HepG2 (cell line): Measurements from ENCODE around the gene TMCO4. TPM values are rescaled to one million over a fixed set of nuclear protein-coding genes. Genes with fewer than 3 reads are reported as not detected.

Experiments used
- ATAC-seq: fragments of 200-7000 bp; cut with Tn5 transposase; 3 replicates; pipeline ENCODE4 v1.9.1; 2020; ENCODE audit warnings: mild to moderate bottlenecking, moderate library complexity
- BruUV-seq: library from RNA; stranded (reverse); fragments of 400-500 nt; replicated peaks from 2 replicates; lab custom pipeline; 2021; lab: Mats Ljungman, UMichigan
- CTCF ChIA-PET: fragments of 300-600 bp; formaldehyde crosslinking; extraction: SDS; loops from one replicate; lab custom pipeline; 2021; ENCODE audit warnings: low total read pairs, inconsistent platforms, low intra/inter-chr PET ratio; lab: Yijun Ruan, JAX
- POLR2A ChIA-PET: fragments of 350-600 bp; sonication (Branson Sonifier 250); formaldehyde crosslinking; loops from one replicate; lab custom pipeline; 2020; ENCODE audit warnings: antibody characterized with exemption, inconsistent platforms; lab: Yijun Ruan, JAX
- DNase-seq: peaks from one replicate; pipeline ENCODE4 v3.0.0-alpha.2; 2015; ENCODE audit warnings: low spot score
- FAIRE-seq: peaks from 3 replicates; lab custom pipeline; 2011; peaks lifted over from hg19 to GRCh38; lab: Jason Lieb, UNC
- H2AFZ ChIP-seq: one replicate; pipeline ENCODE4 v1.6.1; 2011; ENCODE audit warnings: low read length, inconsistent platforms
- H3K27ac ChIP-seq: fragments of 300-600 bp; 3 replicates; pipeline ENCODE4 v1.8.0; 2011; ENCODE audit warnings: mixed run types, mild to moderate bottlenecking, mixed read lengths, low read length, inconsistent platforms; ENCODE audit not compliant: insufficient read depth; ENCODE audit errors: extremely low read length
- H3K27me3 ChIP-seq, 2 experiments: fragments of 200-600 bp in 1 of 2; 2 replicates in 1 of 2; 3 replicates in 1 of 2; pipeline versions ENCODE4 v1.6.0 to v1.8.0; 2011; ENCODE audit warnings: low read length in 2 of 2, mild to moderate bottlenecking in 2 of 2, moderate library complexity in 2 of 2, inconsistent platforms in 1 of 2; ENCODE audit not compliant: insufficient read depth in 2 of 2, control insufficient read depth in 1 of 2
- H3K36me3 ChIP-seq, 2 experiments: fragments of 200-600 bp in 1 of 2; replicated peaks in 1 of 2; 2 replicates in 1 of 2; 3 replicates in 1 of 2; pipeline versions ENCODE4 v1.5.1 to v1.8.0; 2011; ENCODE audit warnings: low read length in 2 of 2, inconsistent platforms in 1 of 2; ENCODE audit not compliant: insufficient read depth in 2 of 2, control insufficient read depth in 1 of 2
- H3K4me1 ChIP-seq: 2 replicates; pipeline ENCODE4 v1.5.1; 2012; ENCODE audit warnings: low read length, inconsistent platforms; ENCODE audit not compliant: insufficient read depth
- H3K4me2 ChIP-seq: 2 replicates; pipeline ENCODE4 v1.6.0; 2011; ENCODE audit warnings: low read depth, low read length, inconsistent platforms
- H3K4me3 ChIP-seq, 3 experiments: fragments of 200-600 bp in 1 of 3; sonication (generic), shearing (Covaris generic) in 1 of 3; replicated peaks in 1 of 3; 2 replicates each; pipeline ENCODE4 v1.5.1; 2011 to 2016; ENCODE audit warnings: low read length in 3 of 3, inconsistent platforms in 2 of 3, low read depth in 2 of 3, mild to moderate bottlenecking in 2 of 3, control low read depth in 1 of 3, mixed read lengths in 1 of 3; ENCODE audit not compliant: insufficient read depth in 1 of 3
- H3K79me2 ChIP-seq: one replicate; pipeline ENCODE4 v1.6.1; 2011; ENCODE audit warnings: low read length, inconsistent platforms; ENCODE audit not compliant: insufficient read depth
- H3K9ac ChIP-seq: 2 replicates; pipeline ENCODE4 v1.6.0; 2011; ENCODE audit warnings: mild to moderate bottlenecking, low read depth, low read length, inconsistent platforms; ENCODE audit not compliant: insufficient read depth
- H3K9me3 ChIP-seq: 2 replicates; pipeline ENCODE4 v1.5.1; 2012; ENCODE audit warnings: mild to moderate bottlenecking, low read length
- H4K20me1 ChIP-seq: 2 replicates; pipeline ENCODE4 v1.6.0; 2011; ENCODE audit warnings: inconsistent platforms, mild to moderate bottlenecking, low read length, moderate library complexity; ENCODE audit not compliant: insufficient read depth
- GATA4 ChIP-seq: sonication (generic); IDR thresholded peaks from 2 replicates; pipeline ENCODE4 v1.6.1; 2016; ENCODE audit warnings: antibody characterized with exemption, low read depth, borderline replicate concordance
- HDAC1 ChIP-seq: sonication (generic); formaldehyde crosslinking; IDR thresholded peaks from 2 replicates; pipeline ENCODE4 v1.5.1; 2020; ENCODE audit warnings: mild to moderate bottlenecking, missing genetic modification reagents
- MAFF ChIP-seq: IDR thresholded peaks from 2 replicates; pipeline ENCODE4 v1.6.1; 2011; ENCODE audit warnings: low read depth, low read length, improper control_type of control experiment
- MAFK ChIP-seq, 2 experiments: IDR thresholded peaks in 1 of 2; conservative IDR thresholded peaks in 1 of 2; 2 replicates each; pipeline ENCODE4 v1.6.1; 2011; ENCODE audit warnings: improper control_type of control experiment in 2 of 2, low read length in 2 of 2
- SMAD3 ChIP-seq: sonication (generic); formaldehyde crosslinking; IDR thresholded peaks from 2 replicates; pipeline ENCODE4 v1.4.0; 2020; ENCODE audit warnings: missing genetic modification reagents
- ZNF629 ChIP-seq: sonication (generic); formaldehyde crosslinking; conservative IDR thresholded peaks from 2 replicates; pipeline ENCODE4 v1.5.0; 2020; ENCODE audit warnings: missing genetic modification reagents
- ZNF768 ChIP-seq: sonication (generic); formaldehyde crosslinking; IDR thresholded peaks from 2 replicates; pipeline ENCODE4 v1.4.0; 2020; ENCODE audit warnings: missing genetic modification reagents
- WGBS: methylation state at CpG from one replicate; pipeline ENCODE4 v1.1.6; 2017; ENCODE audit warnings: low lambda C conversion rate; 5-methylcytosine and 5-hydroxymethylcytosine counted together
- in situ Hi-C: cut with HindIII; loops from 2 replicates; pipeline ENCODE4 v1.10.0; 2017; ENCODE audit warnings: low pct_unique_long_range_greater_than_20kb; ENCODE audit not compliant: extremely low pct_ligation_motif_present
- intact Hi-C: fragments of 100-400 bp; cut with micrococcal nuclease; formaldehyde crosslinking; loops from one replicate; pipeline ENCODE4 v1.10.0; 2022; ENCODE audit not compliant: unreplicated experiment
- polyA plus RNA-seq, 8 experiments: library from polyadenylated mRNA; depleted of rRNA in 3 of 8; stranded (reverse) in 7 of 8; unstranded in 1 of 8; fragments of >200 nt; fragmentation: Illumina TruSeq in 4 of 8; extraction: Trizol in 4 of 8; gene quantifications; 2 replicates each; pipeline versions ENCODE4 v1.2.1 to v1.2.3, GENCODE V29; 2011 to 2016; ENCODE audit warnings: low read depth in 4 of 8, missing spikeins in 1 of 8, mixed read lengths in 1 of 8; ENCODE audit not compliant: insufficient read depth in 1 of 8
- total RNA-seq, 5 experiments: library from RNA; depleted of rRNA; stranded (reverse); fragments of >200 nt; fragmentation: Illumina TruSeq; extraction: Trizol; gene quantifications; 2 replicates each; pipeline ENCODE4 v1.2.3, GENCODE V29; 2016; ENCODE audit warnings: low read depth in 1 of 5

The TMCO4 gene
- total and polyA plus RNA-seq, 2 of the 13 experiments (the other 11 are each of a cell fraction or from before 2014, with no cell fraction given) = 2.1 to 4.1 TPM

- Histone ChIP-seq H3K4me3 (no peak overlapping the region), H3K9ac (no peak overlapping the region), H3K4me1 (no peaks in the 10 kb centered on the region), H3K36me3 (no peaks in the 10 kb centered on the region), H3K27me3 (no peaks in the 10 kb centered on the region), H2AFZ (no peak overlapping the region), H4K20me1 (no peaks in the 10 kb centered on the region), H3K27ac (no peak overlapping the region), H3K9me3 (no peaks in the 10 kb centered on the region), H3K79me2 (no peaks in the 10 kb centered on the region), H3K4me2 (no peak overlapping the region)
- DNase-seq (no peak), ATAC-seq (no peak), FAIRE-seq (no peak)
- intact Hi-C loops = no loop called here
- no TSS peak for BruUV-seq
- TF ChIP-seq MAFK (conservative IDR thresholded peaks at IDR 0.05 in 1 of 2, IDR thresholded peaks at IDR 0.05 in 1 of 2; ENCODE audit: low read length in 2 of 2) = peak; percentile 38 to 71; a peak in 3 of 4 replicates
- no peak for TF ChIP-seq SMAD3 (CRISPR knock-in tag)
- TF ChIP-seq ZNF768 = peak; percentile 36; the same call in 1 of the 2 replicates
- TF ChIP-seq HDAC1 (CRISPR knock-in tag) = no peak
- peak; percentile 59; the same call in 1 of the 2 replicates for TF ChIP-seq MAFF
- CTCF ChIA-PET = no interaction called here
- POLR2A ChIA-PET = no interaction called here
- 86% methylated on average over 6 of the region's 6 CpGs for WGBS
- in situ Hi-C loops = no loop called here
These were observed 25.4 kb downstream of the TMCO4 start for GRCh38 chr1:19774180-19774785.

GRCh38 chr1:19773485-19773884 lies 26.2 kb downstream of the TMCO4 start:
- Histone ChIP-seq H3K4me1 (no peaks in the 10 kb centered on the region), H3K9ac (no peak overlapping the region), H3K4me2 (no peak overlapping the region), H3K36me3 (no peaks in the 10 kb centered on the region), H4K20me1 (no peaks in the 10 kb centered on the region), H3K79me2 (no peaks in the 10 kb centered on the region), H2AFZ (no peak overlapping the region), H3K27ac (no peak overlapping the region), H3K4me3 (no peak overlapping the region), H3K9me3 (no peaks in the 10 kb centered on the region), H3K27me3 (no peaks in the 10 kb centered on the region)
- intact Hi-C loops (no loop called here), in situ Hi-C loops (no loop called here)
- BruUV-seq = no TSS peak
- ChIA-PET POLR2A (no interaction called here), CTCF (no interaction called here)
- no peak for FAIRE-seq
- no peak for DNase-seq
- TF ChIP-seq GATA4 (no peak), ZNF629 (CRISPR knock-in tag) (peak; percentile 85)
- TF ChIP-seq, all 625 proteins: peak for 1
- WGBS = 76% methylated on average over 4 of the region's 4 CpGs
- no peak for ATAC-seq
